Stomach (tissue), 9 donors: ENCODE results near the gene PLEKHH1. TPM values are rescaled to one million over a fixed set of nuclear protein-coding genes. Genes with fewer than 3 reads are reported as not detected.
A peak's percentile ranks its signal among the peaks of the same experiment; 100 is the strongest.

Experiments used
- DNase-seq, 2 donors: peaks; one replicate each; pipeline versions ENCODE4 v3.0.0 to v3.0.0-alpha.2; 2013 to 2019
- H3K27ac ChIP-seq, 5 donors: fragments of 200-600 bp in 4 of 5; sonication (generic) in 4 of 5; one replicate each; pipeline ENCODE4 v1.5.1; 2013 to 2019; ENCODE audit warnings: mild to moderate bottlenecking in 1 of 5, moderate library complexity in 1 of 5
- H3K27me3 ChIP-seq, 3 donors: fragments of 200-600 bp; sonication (generic); one replicate each; pipeline ENCODE4 v1.5.1; 2017 to 2019; ENCODE audit warnings: mixed run types in 1 of 3
- H3K36me3 ChIP-seq, 4 donors: fragments of 200-600 bp; sonication (generic); 1 replicate in 3 of 4; 2 replicates in 1 of 4; pipeline ENCODE4 v1.5.1; 2016 to 2019
- H3K4me1 ChIP-seq, 4 donors: fragments of 200-600 bp; sonication (generic); one replicate each; pipeline ENCODE4 v1.5.1; 2016 to 2019
- H3K4me3 ChIP-seq, 4 donors: fragments of 200-600 bp; sonication (generic) in 3 of 4; one replicate each; pipeline ENCODE4 v1.5.1; 2016 to 2019; ENCODE audit warnings: mild to moderate bottlenecking in 1 of 4
- H3K9me3 ChIP-seq, 4 donors: fragments of 200-600 bp; sonication (generic); one replicate each; pipeline ENCODE4 v1.5.1; 2016 to 2019
- EP300 ChIP-seq: sonication (generic); formaldehyde crosslinking; IDR thresholded peaks from one replicate; pipeline ENCODE4 v1.6.1; 2017; ENCODE audit warnings: antibody characterized with exemption
- POLR2A ChIP-seq, 4 donors: fragments of 450-650 bp; IDR thresholded peaks; one replicate each; pipeline ENCODE4 v1.6.1; 2016; ENCODE audit warnings: antibody characterized with exemption in 4 of 4, control low read depth in 2 of 4, mild to moderate bottlenecking in 1 of 4, moderate library complexity in 1 of 4
- POLR2AphosphoS5 ChIP-seq, 3 donors: sonication (generic); formaldehyde crosslinking; IDR thresholded peaks; one replicate each; pipeline ENCODE4 v1.6.1; 2016; ENCODE audit warnings: antibody characterized with exemption in 3 of 3
- WGBS, 5 donors: extraction: QIAGEN DNeasy Blood & Tissue Kit in 3 of 5; methylation state at CpG; one replicate each; pipeline versions ENCODE4 v1.1.5 to v1.1.7; 2013 to 2018; 5-methylcytosine and 5-hydroxymethylcytosine counted together
- intact Hi-C: fragments of 100-400 bp; cut with DNase I; formaldehyde crosslinking; loops from one replicate; pipeline ENCODE4 v1.15.1; 2023; ENCODE audit warnings: low total_unique reads
- polyA plus RNA-seq, 3 donors: library from polyadenylated mRNA; stranded (reverse); fragments of 200-250 nt; gene quantifications; one replicate each; pipeline ENCODE4 v1.2.3, GENCODE V29; 2013
- total RNA-seq, 5 donors: library from RNA; depleted of rRNA; stranded (reverse); fragments of >200 nt; gene quantifications; one replicate each; pipeline versions ENCODE4 v1.1.0 to v1.2.3, GENCODE V29; 2014 to 2016
- TF ChIP-seq, protein P1 (sequence below), 7 experiments: fragments of 450-650 bp in 4 of 7; fragments of 200-600 bp in 3 of 7; sonication (generic) in 3 of 7; IDR thresholded peaks; one replicate each; pipeline ENCODE4 v1.5.1; 2016 to 2019; ENCODE audit warnings: antibody characterized with exemption in 7 of 7, control low read depth in 2 of 7, mild to moderate bottlenecking in 1 of 7
- donor health status: healthy with polysubstance abuse.
- donor health status: Bipolar disorder and iron deficiency.
- donor health status: healthy.

PLEKHH1 gene
- total and polyA plus RNA-seq, 8 donors, result 3.8 to 136 (median 31.4) TPM

DNA sequence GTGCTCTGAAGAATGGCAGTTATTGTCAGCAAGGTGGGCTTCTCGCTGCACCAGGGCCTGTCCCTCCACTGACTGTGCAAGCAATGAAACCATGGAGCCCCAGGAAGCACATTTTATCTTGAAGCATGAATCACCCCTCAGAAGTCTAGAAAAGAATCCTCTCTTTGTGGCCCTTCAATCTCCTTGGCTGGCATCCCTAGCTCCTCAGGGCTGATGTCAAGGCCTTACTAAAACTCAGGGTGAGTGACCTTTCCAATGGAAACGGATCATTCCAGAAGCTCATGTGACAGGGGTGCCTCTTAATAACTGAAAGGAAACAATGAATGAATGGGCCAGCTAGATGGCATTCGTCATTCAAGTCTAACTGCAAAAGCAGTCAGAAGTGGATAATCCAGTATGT lies 22.3 kb upstream of the PLEKHH1 start:
- TF ChIP-seq, protein P1, sequence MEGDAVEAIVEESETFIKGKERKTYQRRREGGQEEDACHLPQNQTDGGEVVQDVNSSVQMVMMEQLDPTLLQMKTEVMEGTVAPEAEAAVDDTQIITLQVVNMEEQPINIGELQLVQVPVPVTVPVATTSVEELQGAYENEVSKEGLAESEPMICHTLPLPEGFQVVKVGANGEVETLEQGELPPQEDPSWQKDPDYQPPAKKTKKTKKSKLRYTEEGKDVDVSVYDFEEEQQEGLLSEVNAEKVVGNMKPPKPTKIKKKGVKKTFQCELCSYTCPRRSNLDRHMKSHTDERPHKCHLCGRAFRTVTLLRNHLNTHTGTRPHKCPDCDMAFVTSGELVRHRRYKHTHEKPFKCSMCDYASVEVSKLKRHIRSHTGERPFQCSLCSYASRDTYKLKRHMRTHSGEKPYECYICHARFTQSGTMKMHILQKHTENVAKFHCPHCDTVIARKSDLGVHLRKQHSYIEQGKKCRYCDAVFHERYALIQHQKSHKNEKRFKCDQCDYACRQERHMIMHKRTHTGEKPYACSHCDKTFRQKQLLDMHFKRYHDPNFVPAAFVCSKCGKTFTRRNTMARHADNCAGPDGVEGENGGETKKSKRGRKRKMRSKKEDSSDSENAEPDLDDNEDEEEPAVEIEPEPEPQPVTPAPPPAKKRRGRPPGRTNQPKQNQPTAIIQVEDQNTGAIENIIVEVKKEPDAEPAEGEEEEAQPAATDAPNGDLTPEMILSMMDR (IDR thresholded peaks at IDR 0.05), result no peak
- TF ChIP-seq POLR2A (IDR thresholded peaks at IDR 0.05), result no peak
- no peak for TF ChIP-seq POLR2AphosphoS5 (IDR thresholded peaks at IDR 0.05)
- TF ChIP-seq EP300, result no peak
- intact Hi-C loops, result no loop called here
- WGBS, 5 donors, result 61 to 77% (median 69%) methylated on average over 3 of the region's 3 CpGs
- H3K27ac ChIP-seq, result no peak overlapping the region
- no peak overlapping the region for H3K4me3 ChIP-seq
- H3K36me3 ChIP-seq, result no peaks in the 10 kb centered on the region
- DNase-seq, result no peak
- H3K27me3 ChIP-seq, result no peaks in the 10 kb centered on the region
- H3K9me3 ChIP-seq, result no peaks in the 10 kb centered on the region
- peaks cover 12 to 19% (median 16%) of the 10 kb centered on the region in 4 donors for H3K4me1 ChIP-seq

DNA sequence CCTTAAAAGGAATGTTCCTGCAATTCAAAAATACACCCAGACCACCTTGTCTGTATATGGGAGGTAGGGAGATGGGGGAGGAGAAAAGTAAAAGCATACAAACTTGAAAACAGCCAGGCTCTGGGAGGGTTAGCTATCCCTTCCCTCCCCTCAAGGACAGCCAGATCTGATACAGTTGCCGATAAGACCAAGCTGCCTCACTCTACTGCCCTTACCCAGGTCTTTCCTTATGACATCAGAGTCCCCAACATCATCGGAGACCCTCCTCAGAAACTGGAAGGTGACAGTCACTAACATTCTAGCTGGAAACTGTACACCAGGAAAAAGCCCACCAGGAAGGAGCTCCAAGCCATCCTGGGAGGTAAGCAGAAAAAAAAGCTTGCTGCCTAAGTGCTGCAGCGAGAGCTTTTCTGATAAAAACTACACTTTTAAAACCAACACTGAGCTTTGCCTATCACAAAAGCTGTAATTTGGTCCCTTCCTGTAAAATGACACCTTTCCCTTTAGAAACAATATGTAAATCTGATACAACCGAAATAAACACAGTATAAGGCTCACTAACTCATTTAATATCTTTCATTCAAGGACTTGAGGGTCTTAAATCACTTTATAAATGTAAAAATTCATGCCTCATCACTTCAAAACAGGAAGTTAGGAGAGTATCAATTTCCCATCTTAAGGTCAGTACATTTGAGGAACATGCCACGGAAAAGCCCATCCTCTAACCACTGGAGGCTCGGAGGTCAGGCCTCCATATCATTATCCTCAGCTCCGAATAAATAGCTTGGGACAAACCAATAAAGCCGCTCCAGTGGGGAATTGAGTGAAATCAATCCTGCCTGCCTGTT lies 20.4 kb upstream of the PLEKHH1 start:
- TF ChIP-seq POLR2A (IDR thresholded peaks at IDR 0.05) (no peak), EP300 (no peak), POLR2AphosphoS5 (IDR thresholded peaks at IDR 0.05) (no peak)
- TF ChIP-seq, protein P1 (IDR thresholded peaks at IDR 0.05), result no peak
- Histone ChIP-seq H3K36me3 (no peaks in the 10 kb centered on the region), H3K27ac (no peak overlapping the region), H3K9me3 (no peaks in the 10 kb centered on the region), H3K4me1 (peaks cover 12 to 30% (median 22%) of the 10 kb centered on the region in 4 donors), H3K4me3 (no peak overlapping the region), H3K27me3 (no peaks in the 10 kb centered on the region)
- DNase-seq, result no peak
- intact Hi-C loops, result no loop called here
- 66 to 76% (median 67%) methylated on average over 8 of the region's 8 CpGs for WGBS, 5 donors

GRCh38 chr14:67513631-67514108 lies 19.4 kb upstream of the PLEKHH1 start:
- no peak for TF ChIP-seq EP300
- no peak for TF ChIP-seq POLR2A (IDR thresholded peaks at IDR 0.05)
- TF ChIP-seq, protein P1 (IDR thresholded peaks at IDR 0.05), result no peak
- Histone ChIP-seq H3K27ac (peak overlapping the region in 3 of 5 donors; percentile 71 to 85 (median 83)), H3K4me3 (no peak overlapping the region), H3K9me3 (no peaks in the 10 kb centered on the region), H3K27me3 (peaks cover 0 to 4% (median 0%) of the 10 kb centered on the region in 3 donors), H3K36me3 (no peaks in the 10 kb centered on the region), H3K4me1 (peaks cover 12 to 30% (median 22%) of the 10 kb centered on the region in 4 donors)
- WGBS, 5 donors, result 81 to 100% (median 95%) methylated on average over 1 of the region's 1 CpG
- DNase-seq, result peak in 1 of 2 donors; percentile 62
- intact Hi-C loops, result no loop called here

- DNase-seq, result peak in 1 of 2 donors; percentile 46
- H3K9me3 ChIP-seq, result no peaks in the 10 kb centered on the region
- H3K27me3 ChIP-seq, result peaks cover 0 to 10% (median 0%) of the 10 kb centered on the region in 3 donors
- TF ChIP-seq, protein P1 (IDR thresholded peaks at IDR 0.05), result no peak
- TF ChIP-seq POLR2AphosphoS5 (IDR thresholded peaks at IDR 0.05), result no peak
- no peak for TF ChIP-seq EP300
- TF ChIP-seq POLR2A (IDR thresholded peaks at IDR 0.05), result no peak
- no peaks in the 10 kb centered on the region for H3K36me3 ChIP-seq
- intact Hi-C loops, result no loop called here
- H3K4me3 ChIP-seq, result peak overlapping the region; percentile 89 to 100 (median 96)
- H3K4me1 ChIP-seq, result peaks cover 12 to 30% (median 22%) of the 10 kb centered on the region in 4 donors
- WGBS, 5 donors, result 12 to 40% (median 31%) methylated on average over 6 to 9 of the region's 9 CpGs
- peak overlapping the region in 4 of 5 donors; percentile 71 to 85 (median 77) for H3K27ac ChIP-seq
These were observed 18.9 kb upstream of the PLEKHH1 start for GRCh38 chr14:67514203-67514607.
